Right atrium auricular region (tissue), 2 donors: ENCODE results near the gene GPATCH2L. TPM values are rescaled to one million over a fixed set of nuclear protein-coding genes. Genes with fewer than 3 reads are reported as not detected.

ENCODE experiments used
- DNase-seq: peaks from one replicate; pipeline ENCODE4 v3.0.0-alpha.2; 2019; ENCODE audit warnings: low spot score
- H3K27ac ChIP-seq, 2 donors: fragments of 200-600 bp; sonication (generic); 1 replicate in 1 of 2; 2 replicates in 1 of 2; pipeline ENCODE4 v1.5.1; 2016 to 2019
- H3K27me3 ChIP-seq, 2 donors: fragments of 200-600 bp; sonication (generic); one replicate each; pipeline versions ENCODE4 v1.5.1 to v1.6.0; 2017 to 2019
- H3K36me3 ChIP-seq: fragments of 200-600 bp; sonication (generic); one replicate; pipeline ENCODE4 v1.5.1; 2016
- H3K4me1 ChIP-seq, 2 donors: fragments of 200-600 bp; sonication (generic); one replicate each; pipeline versions ENCODE4 v1.5.1 to v1.6.0; 2017 to 2019
- H3K4me3 ChIP-seq, 2 donors: fragments of 200-600 bp; sonication (generic); 1 replicate in 1 of 2; 2 replicates in 1 of 2; pipeline ENCODE4 v1.5.1; 2017 to 2019; ENCODE audit warnings: mild to moderate bottlenecking in 1 of 2, moderate library complexity in 1 of 2
- H3K9me3 ChIP-seq, 2 donors: fragments of 200-600 bp; sonication (generic); one replicate each; pipeline ENCODE4 v1.5.1; 2019
- CTCF ChIP-seq, 2 donors: fragments of 200-600 bp; sonication (generic); IDR thresholded peaks; one replicate each; pipeline ENCODE4 v1.5.1; 2019; ENCODE audit warnings: antibody characterized with exemption in 2 of 2
- total RNA-seq, 2 donors: library from RNA; depleted of rRNA; stranded (reverse); fragments of >200 nt; gene quantifications; one replicate each; pipeline ENCODE4 v1.1.0, GENCODE V29; 2016

GPATCH2L gene
- total RNA-seq, 2 donors from 2014 or later = 38.5 to 48.5 TPM

GRCh38 chr14:76113691-76114090, 38.0 kb upstream of the GPATCH2L start:
- H3K9me3 ChIP-seq = no peaks in the 10 kb centered on the region
- H3K27me3 ChIP-seq = no peaks in the 10 kb centered on the region
- H3K4me3 ChIP-seq = no peak overlapping the region
- no peaks in the 10 kb centered on the region for H3K4me1 ChIP-seq
- DNase-seq = no peak
- H3K27ac ChIP-seq = no peak overlapping the region
- no peaks in the 10 kb centered on the region for H3K36me3 ChIP-seq
- TF ChIP-seq CTCF (IDR thresholded peaks at IDR 0.05) = no peak

- Histone ChIP-seq H3K4me3 (no peak overlapping the region), H3K9me3 (no peaks in the 10 kb centered on the region), H3K4me1 (no peaks in the 10 kb centered on the region), H3K36me3 (no peaks in the 10 kb centered on the region), H3K27ac (no peak overlapping the region), H3K27me3 (no peaks in the 10 kb centered on the region)
- TF ChIP-seq CTCF (IDR thresholded peaks at IDR 0.05) = no peak
- DNase-seq = no peak
Measured at GRCh38 chr14:76115010-76115422, 36.7 kb upstream of the GPATCH2L start.

GRCh38 chr14:76117789-76118484, 33.8 kb upstream of the GPATCH2L start:
- Histone ChIP-seq H3K9me3 (no peaks in the 10 kb centered on the region), H3K4me3 (no peak overlapping the region), H3K27ac (no peak overlapping the region), H3K4me1 (no peaks in the 10 kb centered on the region), H3K27me3 (no peaks in the 10 kb centered on the region), H3K36me3 (no peaks in the 10 kb centered on the region)
- no peak for DNase-seq
- no peak for TF ChIP-seq CTCF (IDR thresholded peaks at IDR 0.05)

GRCh38 chr14:76118594-76118993, 33.1 kb upstream of the GPATCH2L start:
- Histone ChIP-seq H3K27ac (no peak overlapping the region), H3K36me3 (no peaks in the 10 kb centered on the region), H3K4me3 (no peak overlapping the region), H3K9me3 (no peaks in the 10 kb centered on the region), H3K27me3 (no peaks in the 10 kb centered on the region), H3K4me1 (no peaks in the 10 kb centered on the region)
- no peak for TF ChIP-seq CTCF (IDR thresholded peaks at IDR 0.05)
- DNase-seq = no peak

GRCh38 chr14:76121089-76121748, 30.5 kb upstream of the GPATCH2L start:
- no peak for DNase-seq
- no peaks in the 10 kb centered on the region for H3K4me1 ChIP-seq
- no peak overlapping the region for H3K4me3 ChIP-seq
- no peaks in the 10 kb centered on the region for H3K36me3 ChIP-seq
- no peak for TF ChIP-seq CTCF (IDR thresholded peaks at IDR 0.05)
- H3K27ac ChIP-seq = no peak overlapping the region
- no peaks in the 10 kb centered on the region for H3K9me3 ChIP-seq
- H3K27me3 ChIP-seq = no peaks in the 10 kb centered on the region
